SK-N-SH (cell line): ENCODE data around the gene HOXC13. TPM values are rescaled to one million over a fixed set of nuclear protein-coding genes. Genes with fewer than 3 reads are reported as not detected.

Experiments
- CTCF ChIA-PET: fragments of 300-600, 350-600 bp; formaldehyde crosslinking; extraction: SDS; loops from one replicate; lab custom pipeline; 2021; lab: Yijun Ruan, JAX
- POLR2A ChIA-PET: fragments of 350-600 bp; sonication (Branson Sonifier 250); formaldehyde crosslinking; extraction: SDS; loops from one replicate; lab custom pipeline; 2020; ENCODE audit warnings: antibody characterized with exemption, inconsistent platforms; lab: Yijun Ruan, JAX
- DNase-seq: peaks from one replicate; pipeline ENCODE4 v3.0.0; 2012
- H2AFZ ChIP-seq: fragments of 200-600 bp; sonication (generic); 2 replicates; pipeline ENCODE4 v1.8.1; 2016; ENCODE audit warnings: antibody characterized with exemption, mild to moderate bottlenecking, low read depth
- H3F3A ChIP-seq: fragments of 200-600 bp; sonication (generic); replicated peaks from 2 replicates; pipeline ENCODE3; 2016; ENCODE audit warnings: antibody characterized with exemption, mild to moderate bottlenecking; ENCODE audit not compliant: insufficient read depth
- H3K27ac ChIP-seq, 2 experiments: fragments of 200-500 bp in 1 of 2; fragments of 200-600 bp in 1 of 2; sonication (Bioruptor generic) in 1 of 2; sonication (generic), shearing (Covaris generic) in 1 of 2; 2 replicates each; pipeline versions ENCODE4 v1.5.1 to v1.6.1; 2014 to 2016; ENCODE audit warnings: low read depth in 2 of 2, inconsistent platforms in 1 of 2, low read length in 1 of 2, mild to moderate bottlenecking in 1 of 2, mixed read lengths in 1 of 2
- H3K27me3 ChIP-seq: fragments of 200-600 bp; sonication (generic), shearing (Covaris generic); 2 replicates; pipeline ENCODE4 v1.6.1; 2016; ENCODE audit warnings: mixed run types; ENCODE audit not compliant: insufficient read depth
- H3K36me3 ChIP-seq, 2 experiments: fragments of 200-500 bp in 1 of 2; fragments of 200-600 bp in 1 of 2; sonication (Bioruptor generic) in 1 of 2; sonication (generic) in 1 of 2; replicated peaks in 1 of 2; 2 replicates each; pipeline versions ENCODE3 to v1.5.1; 2014 to 2016; ENCODE audit warnings: low read length in 1 of 2, mild to moderate bottlenecking in 1 of 2; ENCODE audit not compliant: insufficient read depth in 2 of 2, control insufficient read depth in 1 of 2
- H3K4me1 ChIP-seq, 2 experiments: fragments of 200-500 bp in 1 of 2; fragments of 200-600 bp in 1 of 2; sonication (Bioruptor generic) in 1 of 2; sonication (generic), shearing (Covaris generic) in 1 of 2; 2 replicates each; pipeline versions ENCODE4 v1.5.1 to v1.6.1; 2014 to 2016; ENCODE audit warnings: low read depth in 1 of 2, low read length in 1 of 2, mixed run types in 1 of 2; ENCODE audit not compliant: insufficient read depth in 2 of 2, control insufficient read depth in 1 of 2
- H3K4me2 ChIP-seq: fragments of 200-600 bp; sonication (generic), shearing (Covaris generic); 2 replicates; pipeline ENCODE4 v1.6.1; 2017; ENCODE audit warnings: mixed run types
- H3K4me3 ChIP-seq, 2 experiments: fragments of 200-500 bp in 1 of 2; fragments of 200-600 bp in 1 of 2; sonication (Bioruptor generic) in 1 of 2; sonication (generic), shearing (Covaris generic) in 1 of 2; 2 replicates each; pipeline versions ENCODE4 v1.5.1 to v1.8.1; 2014 to 2016; ENCODE audit warnings: low read depth in 2 of 2, inconsistent platforms in 1 of 2, low read length in 1 of 2, mild to moderate bottlenecking in 1 of 2, mixed read lengths in 1 of 2, moderate library complexity in 1 of 2
- H3K79me2 ChIP-seq: fragments of 200-600 bp; sonication (generic); 2 replicates; pipeline ENCODE4 v1.8.1; 2017; ENCODE audit warnings: mild to moderate bottlenecking; ENCODE audit not compliant: insufficient read depth
- H3K9ac ChIP-seq: fragments of 200-600 bp; sonication (generic); 2 replicates; pipeline ENCODE4 v1.6.1; 2017; ENCODE audit warnings: mixed run types
- H3K9me2 ChIP-seq: fragments of 200-600 bp; sonication (generic); 2 replicates; pipeline ENCODE4 v1.6.1; 2017; ENCODE audit warnings: mixed run types
- H3K9me3 ChIP-seq: fragments of 200-600 bp; sonication (generic); 2 replicates; pipeline ENCODE4 v1.6.1; 2017; ENCODE audit warnings: mixed run types, mild to moderate bottlenecking, moderate library complexity
- H4K20me1 ChIP-seq: fragments of 200-600 bp; sonication (generic); 2 replicates; pipeline ENCODE4 v1.6.1; 2017; ENCODE audit warnings: mild to moderate bottlenecking, mixed run types; ENCODE audit not compliant: insufficient read depth
- CHD2 ChIP-seq: fragments of 150-350 bp; IDR thresholded peaks from 2 replicates; pipeline ENCODE4 v1.6.1; 2018; ENCODE audit warnings: low read length; ENCODE audit not compliant: partially characterized antibody
- EP300 ChIP-seq, 2 experiments: IDR thresholded peaks; 2 replicates each; pipeline versions ENCODE4 v1.4.0 to v1.6.1; 2012; ENCODE audit warnings: borderline replicate concordance in 1 of 2, low read depth in 1 of 2, low read length in 1 of 2
- EZH2phosphoT487 ChIP-seq: fragments of 200-600 bp; sonication (generic); IDR thresholded peaks from 2 replicates; pipeline ENCODE4 v1.6.1; 2017; ENCODE audit warnings: low read depth, mixed run types, mild to moderate bottlenecking, antibody characterized with exemption, moderate library complexity, borderline replicate concordance
- FOXM1 ChIP-seq: IDR thresholded peaks from 2 replicates; pipeline ENCODE4 v1.4.0; 2012; ENCODE audit warnings: low read depth, mild to moderate bottlenecking
- IRF3 ChIP-seq: fragments of 150-350 bp; IDR thresholded peaks from 2 replicates; pipeline ENCODE4 v1.6.1; 2016; ENCODE audit warnings: mild to moderate bottlenecking, low read depth, low read length
- MAX ChIP-seq: IDR thresholded peaks from 2 replicates; pipeline ENCODE4 v1.4.0; 2012; ENCODE audit warnings: low read depth
- MXI1 ChIP-seq: IDR thresholded peaks from 2 replicates; pipeline ENCODE4 v1.6.1; 2012; ENCODE audit warnings: mild to moderate bottlenecking, low read depth, low read length, improper control_type of control experiment
- NFIC ChIP-seq: IDR thresholded peaks from 2 replicates; pipeline ENCODE4 v1.4.0; 2012; ENCODE audit warnings: borderline replicate concordance
- NRF1 ChIP-seq: IDR thresholded peaks from 2 replicates; pipeline ENCODE4 v1.6.1; 2012; ENCODE audit warnings: low read depth, mild to moderate bottlenecking, low read length
- PBX3 ChIP-seq: IDR thresholded peaks from 2 replicates; pipeline ENCODE4; 2012
- RCOR1 ChIP-seq: fragments of 150-350 bp; IDR thresholded peaks from 2 replicates; pipeline ENCODE4 v1.6.1; 2017; ENCODE audit warnings: antibody characterized with exemption, low read length
- SMC3 ChIP-seq: IDR thresholded peaks from 2 replicates; pipeline ENCODE4 v1.6.1; 2012; ENCODE audit warnings: low read depth, low read length, improper control_type of control experiment
- TAF1 ChIP-seq: IDR thresholded peaks from 2 replicates; pipeline ENCODE4 v1.6.1; 2012; ENCODE audit warnings: low read depth, mild to moderate bottlenecking, low read length, moderate library complexity, borderline replicate concordance
- YY1 ChIP-seq: IDR thresholded peaks from 2 replicates; pipeline ENCODE4 v1.4.0; 2012; ENCODE audit warnings: low read depth, mild to moderate bottlenecking
- ZBTB33 ChIP-seq: IDR thresholded peaks from 2 replicates; pipeline ENCODE4 v1.4.0; 2012; ENCODE audit warnings: low read depth, borderline replicate concordance
- WGBS: methylation state at CpG from one replicate; pipeline ENCODE4 v1.1.6; 2017; ENCODE audit warnings: low lambda C conversion rate; 5-methylcytosine and 5-hydroxymethylcytosine counted together
- polyA plus RNA-seq, 3 experiments: library from polyadenylated mRNA; depleted of rRNA; stranded (reverse); fragments of >200 nt; gene quantifications; 2 replicates each; pipeline ENCODE4 v1.2.3, GENCODE V29; 2012

HOXC13 gene
- polyA plus RNA-seq, 1 of the 3 experiments (the other 2 are of a cell fraction), result not detected

- no peaks in the 10 kb centered on the region for H3K36me3 ChIP-seq
- no peak overlapping the region for H3K9ac ChIP-seq
- peaks cover 14% of the 10 kb centered on the region; the same call in 1 of the 2 replicates for H4K20me1 ChIP-seq
- ChIA-PET CTCF (interaction anchor here (0.9 to 12.7 kb wide), 5 partner anchors 15 to 431 kb away, joined by 3 to 134 read pairs (median 4); partner anchors contain the start of genes HOXC10 and HOXC13), POLR2A (no interaction called here)
- DNase-seq, result no peak
- H3K9me3 ChIP-seq, result no peaks in the 10 kb centered on the region
- H3K79me2 ChIP-seq, result no peaks in the 10 kb centered on the region
- WGBS, result 26% methylated on average over 21 of the region's 24 CpGs
- no peaks in the 10 kb centered on the region; a peak in 1 of 4 replicates for H3K4me1 ChIP-seq
- no peak for TF ChIP-seq NRF1
- no peak for TF ChIP-seq TAF1
- TF ChIP-seq IRF3, result no peak
- TF ChIP-seq SMC3, result no peak
- TF ChIP-seq NFIC, result no peak
- TF ChIP-seq YY1, result no peak
- TF ChIP-seq EP300 (IDR thresholded peaks at IDR 0.05; ENCODE audit: borderline replicate concordance in 1 of 2, low read depth in 1 of 2, low read length in 1 of 2), result no peak
- TF ChIP-seq MAX, result no peak
- no peak for TF ChIP-seq MXI1
- TF ChIP-seq ZBTB33, result no peak
- TF ChIP-seq EZH2phosphoT487, result no peak
- no peak for TF ChIP-seq RCOR1
- TF ChIP-seq FOXM1, result no peak
- no peak for TF ChIP-seq CHD2
- no peak for TF ChIP-seq PBX3
- no peak overlapping the region for H3K4me3 ChIP-seq
- H3K4me2 ChIP-seq, result no peak overlapping the region
- H3K27ac ChIP-seq, result no peak overlapping the region
- no peak overlapping the region for H2AFZ ChIP-seq
- H3K27me3 ChIP-seq, result peaks cover 100% of the 10 kb centered on the region
- H3K9me2 ChIP-seq, result no peaks in the 10 kb centered on the region
- H3F3A ChIP-seq, result peaks cover 3% of the 10 kb centered on the region
Observed at GRCh38 chr12:53968214-53969127, 29.8 kb downstream of the HOXC13 start.
